ENCODE data around the gene RESF1.

RESF1 gene

DNA sequence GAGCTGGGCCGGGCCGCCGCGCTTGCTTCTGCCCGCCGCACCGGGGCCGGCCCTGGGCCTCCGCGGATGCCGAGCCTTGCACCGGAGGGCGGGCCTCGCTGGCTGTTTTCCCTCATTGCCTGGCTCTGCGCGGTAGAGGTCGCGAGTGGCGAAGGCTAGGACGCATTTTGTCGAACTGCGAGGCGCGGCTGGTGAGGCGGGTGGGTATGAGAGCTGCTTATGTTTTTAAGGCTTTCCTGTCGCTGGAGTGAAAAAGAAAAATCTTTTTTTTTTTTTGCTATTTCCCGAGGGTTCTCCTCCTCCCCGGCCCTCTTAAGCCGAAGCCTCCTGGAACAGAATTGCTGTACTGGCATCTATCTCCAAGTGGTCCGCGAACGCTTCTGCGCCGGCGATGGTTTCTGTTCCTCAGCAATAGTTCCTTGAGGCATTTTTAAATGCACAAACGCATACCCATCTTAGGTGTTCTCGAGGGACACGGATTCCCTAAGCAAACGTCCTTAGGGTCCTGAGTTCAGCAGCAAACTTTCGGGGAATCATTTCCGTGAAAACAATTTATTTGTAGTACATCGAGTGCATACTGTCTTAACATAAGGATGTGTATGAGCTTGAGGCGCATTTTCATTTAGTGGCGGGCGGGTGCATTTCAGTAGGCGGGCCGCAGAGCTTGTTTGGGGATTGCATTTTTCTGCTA lies 631 bp downstream of the RESF1 start:
- peak overlapping the region; percentile 85 for H3K4me3 ChIP-seq (ENCODE audit: low read length)
- TF ChIP-seq, protein P1, sequence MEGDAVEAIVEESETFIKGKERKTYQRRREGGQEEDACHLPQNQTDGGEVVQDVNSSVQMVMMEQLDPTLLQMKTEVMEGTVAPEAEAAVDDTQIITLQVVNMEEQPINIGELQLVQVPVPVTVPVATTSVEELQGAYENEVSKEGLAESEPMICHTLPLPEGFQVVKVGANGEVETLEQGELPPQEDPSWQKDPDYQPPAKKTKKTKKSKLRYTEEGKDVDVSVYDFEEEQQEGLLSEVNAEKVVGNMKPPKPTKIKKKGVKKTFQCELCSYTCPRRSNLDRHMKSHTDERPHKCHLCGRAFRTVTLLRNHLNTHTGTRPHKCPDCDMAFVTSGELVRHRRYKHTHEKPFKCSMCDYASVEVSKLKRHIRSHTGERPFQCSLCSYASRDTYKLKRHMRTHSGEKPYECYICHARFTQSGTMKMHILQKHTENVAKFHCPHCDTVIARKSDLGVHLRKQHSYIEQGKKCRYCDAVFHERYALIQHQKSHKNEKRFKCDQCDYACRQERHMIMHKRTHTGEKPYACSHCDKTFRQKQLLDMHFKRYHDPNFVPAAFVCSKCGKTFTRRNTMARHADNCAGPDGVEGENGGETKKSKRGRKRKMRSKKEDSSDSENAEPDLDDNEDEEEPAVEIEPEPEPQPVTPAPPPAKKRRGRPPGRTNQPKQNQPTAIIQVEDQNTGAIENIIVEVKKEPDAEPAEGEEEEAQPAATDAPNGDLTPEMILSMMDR (conservative IDR thresholded peaks at IDR 0.05; ENCODE audit: low read depth, low read length): peak; percentile 13
- peak; percentile 18 for DNase-seq (ENCODE audit: low read depth)

DNA sequence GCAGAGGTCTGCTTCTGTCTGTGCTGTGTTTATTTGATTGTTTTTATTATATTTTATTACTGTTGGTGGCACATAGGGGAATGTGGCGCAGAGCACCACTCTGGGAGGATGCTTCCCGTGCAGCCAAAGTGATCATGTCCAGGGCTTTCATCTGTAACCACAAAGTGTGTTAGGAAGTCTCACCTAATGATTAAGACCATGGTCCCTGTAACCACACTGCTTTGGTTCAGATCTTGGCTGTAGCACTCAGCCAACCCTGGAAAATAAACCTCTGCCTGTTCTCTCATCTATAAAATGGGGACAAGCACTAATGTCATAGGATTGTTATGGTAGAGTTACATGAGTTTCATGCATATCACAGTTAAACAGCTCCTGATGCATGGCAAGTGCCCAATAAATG lies 1.9 kb downstream of the RESF1 start:
- H3K4me3 ChIP-seq (ENCODE audit: low read length): no peak overlapping the region
- DNase-seq (ENCODE audit: low read depth): no peak
- TF ChIP-seq, protein P1 (conservative IDR thresholded peaks at IDR 0.05; ENCODE audit: low read depth, low read length): no peak

DNA sequence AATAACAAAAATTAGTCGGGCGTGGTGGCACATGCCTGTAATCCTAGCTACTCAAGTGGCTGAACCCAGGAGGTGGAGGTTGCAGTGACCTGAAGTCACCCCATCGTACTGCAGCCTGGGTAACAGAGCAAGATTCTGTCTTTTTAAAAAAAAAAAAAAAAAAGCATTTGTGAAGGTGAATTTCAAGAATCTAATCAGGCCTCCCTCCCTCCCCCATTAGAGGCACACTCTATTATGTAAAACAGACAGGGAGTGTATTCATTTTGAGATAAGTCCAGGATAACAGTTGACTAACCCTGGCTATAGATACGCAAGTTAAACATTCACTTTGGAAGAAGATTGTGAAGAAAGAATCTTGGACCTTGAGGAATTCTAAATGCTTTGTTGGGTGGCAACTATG lies 2.9 kb downstream of the RESF1 start:
- TF ChIP-seq, protein P1 (conservative IDR thresholded peaks at IDR 0.05; ENCODE audit: low read depth, low read length): no peak
- no peak for DNase-seq (ENCODE audit: low read depth)
- no peak overlapping the region for H3K4me3 ChIP-seq (ENCODE audit: low read length)

DNA sequence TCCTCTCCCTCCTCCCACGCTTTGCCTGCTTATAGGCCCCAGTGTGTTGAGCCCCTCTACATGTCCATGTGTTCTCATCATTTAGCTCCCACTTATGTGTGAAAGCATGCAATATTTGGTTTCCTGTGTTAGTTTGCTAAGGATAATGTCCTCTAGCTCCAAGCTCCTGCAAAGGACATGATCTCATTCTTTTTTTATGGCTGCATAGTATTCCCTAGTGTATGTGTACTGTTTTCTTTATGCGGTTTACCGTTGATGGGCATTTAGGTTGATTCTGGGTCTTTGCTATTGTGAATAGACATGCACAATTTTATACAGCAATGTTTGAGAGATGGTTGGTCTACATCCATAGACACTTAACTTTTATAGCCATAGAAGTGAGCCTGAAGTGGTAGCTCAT lies 5.1 kb downstream of the RESF1 start:
- H3K4me3 ChIP-seq (ENCODE audit: low read length): no peak overlapping the region
- no peak for DNase-seq (ENCODE audit: low read depth)
- TF ChIP-seq, protein P1 (conservative IDR thresholded peaks at IDR 0.05; ENCODE audit: low read depth, low read length): no peak

DNA sequence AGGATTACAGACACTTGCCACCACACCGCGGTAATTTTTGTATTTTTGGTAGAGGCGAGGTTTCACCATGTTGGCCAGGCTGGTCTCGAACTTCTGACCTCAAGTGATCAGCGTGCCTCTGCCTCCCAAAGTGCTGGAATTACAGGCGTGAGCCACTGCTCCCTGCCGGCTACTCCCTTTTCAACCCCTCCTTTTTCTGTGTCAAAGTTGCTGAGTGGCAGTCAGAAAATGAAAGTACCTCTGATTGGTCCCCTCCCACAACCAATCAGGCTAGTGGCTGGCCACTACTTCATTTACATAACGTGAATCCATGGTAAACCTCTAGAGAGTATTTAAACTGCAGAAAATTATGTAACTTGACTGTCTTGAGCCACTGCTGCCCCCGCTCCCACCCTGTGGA lies 5.9 kb downstream of the RESF1 start:
- no peak overlapping the region for H3K4me3 ChIP-seq (ENCODE audit: low read length)
- TF ChIP-seq, protein P1 (conservative IDR thresholded peaks at IDR 0.05; ENCODE audit: low read depth, low read length): no peak
- DNase-seq (ENCODE audit: low read depth): no peak

DNA sequence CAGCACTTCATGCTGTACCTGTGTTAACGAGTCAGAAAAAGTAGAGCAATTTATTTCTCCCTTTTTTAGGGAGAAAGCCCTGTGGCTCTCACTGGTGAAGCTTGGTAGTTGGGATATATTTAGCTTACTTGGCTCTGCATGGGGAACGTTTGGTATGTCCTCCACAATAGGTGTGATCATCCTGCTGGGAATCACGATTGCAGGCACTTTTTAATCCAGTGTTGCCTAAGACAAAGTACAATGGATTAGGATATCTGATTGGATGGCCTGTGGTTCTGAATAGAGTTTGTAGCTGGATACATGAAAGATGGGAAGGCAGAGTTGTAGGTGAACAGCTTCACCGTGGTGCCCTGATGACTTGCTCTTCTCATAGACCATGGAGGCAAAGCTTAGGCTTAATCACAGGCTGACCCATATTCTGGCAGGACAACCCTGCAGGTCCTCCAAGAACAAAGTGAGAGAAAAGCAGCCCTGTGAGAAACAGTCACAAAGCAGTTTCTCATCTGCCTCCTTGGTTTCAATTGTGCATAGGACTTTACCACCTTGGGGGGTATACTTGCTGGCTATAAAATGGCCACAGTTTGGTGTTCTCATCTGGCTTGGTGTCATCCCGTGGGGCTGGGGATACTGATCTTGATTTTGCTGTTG lies 7.5 kb downstream of the RESF1 start:
- H3K4me3 ChIP-seq (ENCODE audit: low read length): no peak overlapping the region
- DNase-seq (ENCODE audit: low read depth): no peak
- TF ChIP-seq, protein P1 (conservative IDR thresholded peaks at IDR 0.05; ENCODE audit: low read depth, low read length): no peak

DNA sequence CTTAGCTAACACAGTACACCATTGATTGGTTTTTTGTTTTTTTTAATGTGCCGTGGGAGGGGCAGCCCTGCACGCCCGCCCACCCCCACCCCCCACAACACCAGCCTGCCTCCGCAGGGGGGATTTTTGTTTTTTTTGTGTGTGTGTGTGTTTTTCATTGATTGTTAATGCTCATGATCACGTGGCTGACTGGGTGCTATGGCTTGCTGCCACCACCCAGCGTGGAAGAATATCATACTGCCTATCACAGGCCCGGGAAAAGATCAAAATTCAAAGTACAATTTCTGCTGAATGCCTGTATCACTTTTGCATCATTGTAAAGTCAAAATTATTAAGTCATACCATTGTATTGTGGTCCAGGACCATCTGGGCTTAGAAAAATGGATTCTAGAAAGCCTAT lies 8.3 kb downstream of the RESF1 start:
- TF ChIP-seq, protein P1 (conservative IDR thresholded peaks at IDR 0.05; ENCODE audit: low read depth, low read length): no peak
- no peak overlapping the region for H3K4me3 ChIP-seq (ENCODE audit: low read length)
- DNase-seq (ENCODE audit: low read depth): no peak
